IPS-15b (cell line): ENCODE measurements around the gene TMEM53.

ENCODE experiments used
- H3K27me3 ChIP-seq: one replicate; pipeline ENCODE4 v1.6.1; 2013; ENCODE audit warnings: low read length; ENCODE audit not compliant: control insufficient read depth, insufficient read depth
- H3K36me3 ChIP-seq: one replicate; pipeline ENCODE4 v1.6.1; 2013; ENCODE audit warnings: low read length; ENCODE audit not compliant: control insufficient read depth, insufficient read depth
- H3K4me1 ChIP-seq: one replicate; pipeline ENCODE4 v1.6.1; 2013; ENCODE audit warnings: mild to moderate bottlenecking, low read length; ENCODE audit not compliant: control insufficient read depth, insufficient read depth
- H3K4me3 ChIP-seq: one replicate; pipeline ENCODE4 v1.5.1; 2013; ENCODE audit warnings: low read depth, low read length
- H3K9ac ChIP-seq: one replicate; pipeline ENCODE4 v1.6.1; 2013; ENCODE audit warnings: low read depth, mild to moderate bottlenecking, low read length
- H3K9me3 ChIP-seq: one replicate; pipeline ENCODE4 v1.6.1; 2013; ENCODE audit warnings: mild to moderate bottlenecking, low read length; ENCODE audit not compliant: control insufficient read depth, insufficient read depth

The TMEM53 gene

DNA sequence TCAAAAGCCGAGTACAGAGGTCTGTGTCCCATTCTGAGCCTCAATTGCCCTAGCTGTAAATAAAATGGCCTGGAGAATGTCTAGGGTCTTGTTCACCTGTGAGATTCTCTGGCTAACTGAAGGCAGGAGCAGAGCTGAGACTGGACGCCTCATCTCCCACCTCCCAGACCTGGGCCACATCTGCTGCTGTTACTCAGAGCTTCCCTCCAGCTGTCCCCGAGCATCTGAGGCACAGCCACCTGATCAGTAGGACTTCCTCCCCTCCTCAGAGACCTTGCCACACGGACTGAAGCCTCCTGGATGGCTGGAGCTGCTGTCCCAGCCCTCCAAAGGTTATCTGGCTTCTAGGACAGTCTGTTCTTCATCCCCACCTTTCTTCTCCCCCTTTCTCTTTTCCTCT lies 62.4 kb downstream of the TMEM53 start:
- Histone ChIP-seq H3K36me3 (no peaks in the 10 kb centered on the region), H3K9ac (no peak overlapping the region), H3K4me3 (no peak overlapping the region), H3K27me3 (peaks cover 11% of the 10 kb centered on the region), H3K4me1 (peaks cover 10% of the 10 kb centered on the region), H3K9me3 (no peaks in the 10 kb centered on the region)

- Histone ChIP-seq H3K4me1 (peaks cover 10% of the 10 kb centered on the region), H3K4me3 (no peak overlapping the region), H3K27me3 (peaks cover 6% of the 10 kb centered on the region), H3K9ac (no peak overlapping the region), H3K36me3 (no peaks in the 10 kb centered on the region), H3K9me3 (no peaks in the 10 kb centered on the region)
Observed at GRCh38 chr1:44611419-44611818, 62.9 kb downstream of the TMEM53 start.

GRCh38 chr1:44610527-44611148 lies 63.6 kb downstream of the TMEM53 start:
- H3K4me1 ChIP-seq = peaks cover 10% of the 10 kb centered on the region
- no peak overlapping the region for H3K4me3 ChIP-seq
- H3K9me3 ChIP-seq = no peaks in the 10 kb centered on the region
- H3K9ac ChIP-seq = no peak overlapping the region
- H3K27me3 ChIP-seq = no peaks in the 10 kb centered on the region
- H3K36me3 ChIP-seq = no peaks in the 10 kb centered on the region

- Histone ChIP-seq H3K4me3 (no peak overlapping the region), H3K9ac (peak overlapping the region; percentile 3)
Observed at GRCh38 chr1:44609768-44610526, 64.3 kb downstream of the TMEM53 start.

GRCh38 chr1:44609412-44609767 lies 64.9 kb downstream of the TMEM53 start:
- no peaks in the 10 kb centered on the region for H3K9me3 ChIP-seq
- no peaks in the 10 kb centered on the region for H3K36me3 ChIP-seq
- no peak overlapping the region for H3K9ac ChIP-seq
- no peaks in the 10 kb centered on the region for H3K27me3 ChIP-seq
- H3K4me3 ChIP-seq = no peak overlapping the region
- peaks cover 10% of the 10 kb centered on the region for H3K4me1 ChIP-seq

More at GRCh38 chr1:44609768-44610526, 64.3 kb downstream of the TMEM53 start:
- Histone ChIP-seq H3K9me3 (no peaks in the 10 kb centered on the region), H3K36me3 (no peaks in the 10 kb centered on the region), H3K4me1 (peaks cover 10% of the 10 kb centered on the region), H3K27me3 (no peaks in the 10 kb centered on the region)

DNA sequence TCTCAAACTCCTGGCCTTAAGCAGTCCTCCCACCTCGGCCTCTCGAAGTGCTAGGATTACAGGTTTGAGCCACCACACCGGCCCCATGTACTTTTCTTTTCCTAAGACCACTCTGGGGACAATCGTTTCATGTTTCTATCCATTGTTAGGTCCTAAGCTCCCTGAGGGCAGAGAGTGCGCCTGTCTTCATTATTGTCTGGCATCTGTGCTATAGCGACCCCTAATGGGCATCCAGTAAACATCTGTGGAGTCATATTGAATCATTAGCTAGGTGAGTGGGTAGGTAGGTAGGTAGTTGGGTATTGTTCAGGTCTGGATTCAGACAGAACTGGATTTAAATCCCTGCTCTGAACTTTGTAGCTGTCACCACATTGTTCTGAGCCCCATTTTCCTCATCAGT lies 66.1 kb downstream of the TMEM53 start:
- H3K9me3 ChIP-seq = no peaks in the 10 kb centered on the region
- no peaks in the 10 kb centered on the region for H3K36me3 ChIP-seq
- no peak overlapping the region for H3K9ac ChIP-seq
- no peak overlapping the region for H3K4me3 ChIP-seq
- no peaks in the 10 kb centered on the region for H3K27me3 ChIP-seq
- peaks cover 10% of the 10 kb centered on the region for H3K4me1 ChIP-seq

GRCh38 chr1:44606701-44607281 lies 67.5 kb downstream of the TMEM53 start:
- Histone ChIP-seq H3K4me3 (no peak overlapping the region), H3K4me1 (peaks cover 10% of the 10 kb centered on the region), H3K36me3 (no peaks in the 10 kb centered on the region), H3K27me3 (no peaks in the 10 kb centered on the region), H3K9me3 (no peaks in the 10 kb centered on the region), H3K9ac (no peak overlapping the region)

DNA sequence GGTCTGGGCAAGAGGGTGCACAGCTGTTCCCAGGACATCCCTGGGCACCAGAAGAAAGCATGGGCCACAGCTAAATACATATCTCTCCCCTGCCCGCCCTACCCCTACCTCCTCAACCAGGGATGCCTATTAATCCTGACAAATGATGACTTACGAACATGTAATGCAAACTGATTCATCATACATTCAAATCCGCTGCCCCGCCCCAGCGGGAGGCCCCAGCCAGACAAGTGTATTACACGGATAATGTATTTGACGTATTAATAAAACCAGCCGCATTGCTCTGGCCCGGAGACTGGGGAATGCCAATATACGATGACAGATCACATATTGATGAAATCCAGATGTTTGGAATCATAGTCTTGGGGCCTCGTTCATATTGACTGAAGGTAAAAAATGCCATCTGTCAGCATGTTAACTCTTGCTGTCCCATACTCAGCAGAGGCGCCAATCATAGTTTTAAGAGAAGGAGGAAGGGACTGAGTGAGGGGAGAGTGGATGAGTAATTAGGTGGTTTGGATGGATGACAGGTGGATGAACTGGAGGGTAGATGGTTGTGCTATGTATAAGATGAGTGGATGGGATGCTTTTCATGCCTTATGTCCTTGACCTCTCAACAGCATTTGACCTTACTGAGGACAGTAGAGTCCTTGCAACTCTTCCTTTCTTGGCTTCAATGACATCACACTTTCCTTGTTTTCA lies 68.2 kb downstream of the TMEM53 start:
- Histone ChIP-seq H3K4me1 (peaks cover 10% of the 10 kb centered on the region), H3K9me3 (no peaks in the 10 kb centered on the region), H3K36me3 (no peaks in the 10 kb centered on the region), H3K27me3 (no peaks in the 10 kb centered on the region), H3K9ac (no peak overlapping the region), H3K4me3 (no peak overlapping the region)

- Histone ChIP-seq H3K9me3 (no peaks in the 10 kb centered on the region), H3K36me3 (no peaks in the 10 kb centered on the region), H3K4me1 (no peaks in the 10 kb centered on the region), H3K27me3 (no peaks in the 10 kb centered on the region), H3K9ac (no peak overlapping the region), H3K4me3 (no peak overlapping the region)
Observed at GRCh38 chr1:44604157-44604955, 69.9 kb downstream of the TMEM53 start.

- no peaks in the 10 kb centered on the region for H3K4me1 ChIP-seq
- no peaks in the 10 kb centered on the region for H3K9me3 ChIP-seq
- H3K4me3 ChIP-seq = no peak overlapping the region
- H3K9ac ChIP-seq = no peak overlapping the region
- no peaks in the 10 kb centered on the region for H3K36me3 ChIP-seq
- no peaks in the 10 kb centered on the region for H3K27me3 ChIP-seq
Observed at GRCh38 chr1:44603718-44604117, 70.6 kb downstream of the TMEM53 start.
